A673 (cell line): ENCODE results near the gene SLC35B2. TPM values are rescaled to one million over a fixed set of nuclear protein-coding genes. Genes with fewer than 3 reads are reported as not detected.
A peak's percentile ranks its signal among the peaks of the same experiment; 100 is the strongest.

Experiments
- BruUV-seq: library from RNA; stranded (reverse); fragments of 400-500 nt; replicated peaks from 2 replicates; lab custom pipeline; 2021; lab: Mats Ljungman, UMichigan
- CTCF ChIA-PET: fragments of 300-600 bp; sonication (Branson Sonifier 250); formaldehyde crosslinking; loops from one replicate; lab custom pipeline; 2022; ENCODE audit warnings: antibody characterized with exemption; lab: Charles Lee
- POLR2A ChIA-PET: fragments of 300-600 bp; sonication (Branson Sonifier 250); formaldehyde crosslinking; loops from one replicate; lab custom pipeline; 2022; ENCODE audit warnings: antibody characterized with exemption; ENCODE audit not compliant: low non-redundant PET; lab: Charles Lee
- DNase-seq: peaks from one replicate; pipeline ENCODE4 v3.0.0-alpha.2; 2015; ENCODE audit warnings: low spot score
- H3K27ac ChIP-seq: fragments of 200-600 bp; sonication (generic); 2 replicates; pipeline ENCODE4 v1.5.1; 2016; ENCODE audit warnings: mixed run types, low read depth, mild to moderate bottlenecking, mixed read lengths, antibody characterized with exemption, low read length; ENCODE audit not compliant: poor library complexity, severe bottlenecking
- H3K27me3 ChIP-seq: fragments of 200-600 bp; sonication (generic); replicated peaks from 2 replicates; pipeline ENCODE4 v1.6.1; 2017; ENCODE audit warnings: mixed run types, low read depth, mild to moderate bottlenecking, mixed read lengths, antibody characterized with exemption, low read length; ENCODE audit not compliant: insufficient read depth, poor library complexity
- H3K36me3 ChIP-seq: fragments of 200-600 bp; sonication (generic); 2 replicates; pipeline ENCODE4 v1.6.1; 2016; ENCODE audit warnings: mixed run types, mild to moderate bottlenecking, mixed read lengths, antibody characterized with exemption, low read length; ENCODE audit not compliant: insufficient read depth, poor library complexity, severe bottlenecking
- H3K4me1 ChIP-seq: fragments of 200-600 bp; sonication (generic); 2 replicates; pipeline ENCODE4 v1.6.1; 2017; ENCODE audit warnings: mixed run types, mild to moderate bottlenecking, mixed read lengths, antibody characterized with exemption, low read length; ENCODE audit not compliant: insufficient read depth, poor library complexity, severe bottlenecking
- H3K4me3 ChIP-seq: fragments of 200-600 bp; sonication (generic); 2 replicates; pipeline ENCODE4 v1.5.1; 2016; ENCODE audit warnings: low read depth, mixed run types, mild to moderate bottlenecking, mixed read lengths, low read length; ENCODE audit not compliant: poor library complexity, severe bottlenecking
- H3K9me3 ChIP-seq: fragments of 200-600 bp; sonication (generic); 2 replicates; pipeline ENCODE4 v1.6.1; 2016; ENCODE audit warnings: mixed run types, low read depth, mild to moderate bottlenecking, mixed read lengths, antibody characterized with exemption, low read length; ENCODE audit not compliant: poor library complexity, severe bottlenecking
- CTCF ChIP-seq: fragments of 300-800, 200-600 bp; sonication (generic); conservative IDR thresholded peaks from 2 replicates; pipeline ENCODE4 v1.5.1; 2017; ENCODE audit warnings: low read depth, mild to moderate bottlenecking, antibody characterized with exemption, low read length, moderate library complexity, mixed read lengths
- EZH2 ChIP-seq: fragments of 200-600 bp; sonication (generic); IDR thresholded peaks from 2 replicates; pipeline ENCODE4 v1.6.1; 2017; ENCODE audit warnings: borderline replicate concordance, low read depth, mild to moderate bottlenecking, mixed read lengths, antibody characterized with exemption, low read length; ENCODE audit not compliant: poor library complexity, severe bottlenecking
- intact Hi-C: fragments of 100-400 bp; cut with micrococcal nuclease; formaldehyde crosslinking; loops from one replicate; pipeline ENCODE4 v1.10.0; 2022; ENCODE audit not compliant: unreplicated experiment
- total RNA-seq: library from RNA; stranded (reverse); gene quantifications from 2 replicates; pipeline ENCODE4 v1.2.3, GENCODE V29; 2021

SLC35B2 gene
- total RNA-seq, 1 experiment from 2014 or later: 52.0 TPM

- intact Hi-C loops: loop anchor here (5.0 kb wide), 1 partner anchor 192 kb away; no protein-coding TSS in a partner anchor
- Histone ChIP-seq H3K27me3 (no peaks in the 10 kb centered on the region), H3K27ac (peak within 1 kb of the TSS; percentile 79), H3K36me3 (no peaks in the 10 kb centered on the region), H3K4me1 (peaks cover 25% of the 10 kb centered on the region), H3K9me3 (no peaks in the 10 kb centered on the region), H3K4me3 (peak within 1 kb of the TSS; percentile 94)
- TF ChIP-seq CTCF (peak; percentile 59), EZH2 (no peak)
- ChIA-PET POLR2A (no interaction called here), CTCF (interaction anchor here (0.7 kb wide), 1 partner anchor 169 kb away, joined by 7 read pairs; no protein-coding TSS in a partner anchor)
- DNase-seq: peak; percentile 91
- BruUV-seq: no TSS peak
Measured at GRCh38 chr6:44265007-44265721, 7.8 kb upstream of the SLC35B2 start, which contains the start of gene NFKBIE. Gene NFKBIE, minus strand, starts transcription at chr6:44265551. Its CDS starts 205 bp downstream, at chr6:44265346.

- TSS peak; percentile 58 for BruUV-seq
- no peak for TF ChIP-seq CTCF
- no peak for TF ChIP-seq EZH2
- intact Hi-C loops: loop anchor here (5.0 kb wide), 1 partner anchor 193 kb away; no protein-coding TSS in a partner anchor
- no peaks in the 10 kb centered on the region for H3K27me3 ChIP-seq
- CTCF ChIA-PET: interaction anchor here (0.7 kb wide), 1 partner anchor 168 kb away, joined by 7 read pairs; no protein-coding TSS in a partner anchor
- DNase-seq: no peak
- H3K36me3 ChIP-seq: peaks cover 2% of the 10 kb centered on the region
- peak overlapping the region; percentile 94 for H3K4me3 ChIP-seq
- POLR2A ChIA-PET: no interaction called here
- no peaks in the 10 kb centered on the region for H3K9me3 ChIP-seq
- peaks cover 20% of the 10 kb centered on the region for H3K4me1 ChIP-seq
- H3K27ac ChIP-seq: peak overlapping the region; percentile 79
Measured at GRCh38 chr6:44264154-44265006, 7.1 kb upstream of the SLC35B2 start.

GRCh38 chr6:44263354-44264100 is 6.2 kb upstream of the SLC35B2 start:
- intact Hi-C loops: no loop called here
- H3K4me3 ChIP-seq: no peak overlapping the region
- ChIA-PET CTCF (no interaction called here), POLR2A (no interaction called here)
- no peaks in the 10 kb centered on the region for H3K9me3 ChIP-seq
- peaks cover 2% of the 10 kb centered on the region for H3K36me3 ChIP-seq
- H3K27me3 ChIP-seq: no peaks in the 10 kb centered on the region
- H3K4me1 ChIP-seq: peaks cover 20% of the 10 kb centered on the region
- H3K27ac ChIP-seq: no peak overlapping the region
- BruUV-seq: no TSS peak
- DNase-seq: no peak
- TF ChIP-seq CTCF (no peak), EZH2 (no peak)
